ENCODE data around the gene CTDP1.

Gene CTDP1

GRCh38 chr18:79785831-79786230 is 106.2 kb downstream of the CTDP1 start:
- ChIA-PET CTCF (no interaction called here), POLR2A (no interaction called here)
- Histone ChIP-seq H3K27ac (ENCODE audit: extremely low read depth, low read depth, low read length) (no peak overlapping the region), H3K4me1 (ENCODE audit: control insufficient read depth, insufficient read depth, low read length) (no peaks in the 10 kb centered on the region), H3K9me3 (ENCODE audit: control insufficient read depth, insufficient read depth, low read depth, low read length) (no peaks in the 10 kb centered on the region), H3K4me3 (ENCODE audit: low read depth, low read length) (no peak overlapping the region), H3K36me3 (ENCODE audit: control insufficient read depth in 2 of 2, insufficient read depth in 1 of 2, low read length in 2 of 2) (no peaks in the 10 kb centered on the region)
- TF ChIP-seq ZNF626 (tag by site-specific recombination; IDR thresholded peaks at IDR 0.05) (no peak), BCL6B (tag by site-specific recombination; IDR thresholded peaks at IDR 0.05) (no peak), ZNF501 (tag by site-specific recombination; IDR thresholded peaks at IDR 0.05) (no peak), ZSCAN16 (tag by site-specific recombination; IDR thresholded peaks at IDR 0.05) (no peak), SCRT2 (tag by site-specific recombination; IDR thresholded peaks at IDR 0.05) (no peak), ZNF335 (tag by site-specific recombination; conservative IDR thresholded peaks at IDR 0.05) (no peak), OVOL3 (tag by site-specific recombination; IDR thresholded peaks at IDR 0.05) (no peak), ZNF221 (tag by site-specific recombination; IDR thresholded peaks at IDR 0.05; ENCODE audit: borderline replicate concordance) (no peak), ZNF26 (tag by site-specific recombination; IDR thresholded peaks at IDR 0.05) (no peak), ATF2 (tag by site-specific recombination; IDR thresholded peaks at IDR 0.05; ENCODE audit: low read depth) (no peak), ZNF184 (tag by site-specific recombination; IDR thresholded peaks at IDR 0.05) (no peak), KLF16 (tag by site-specific recombination; IDR thresholded peaks at IDR 0.05) (no peak), BCL11B (tag by site-specific recombination; IDR thresholded peaks at IDR 0.05; ENCODE audit: low read depth) (no peak)
- TF ChIP-seq, protein P1, sequence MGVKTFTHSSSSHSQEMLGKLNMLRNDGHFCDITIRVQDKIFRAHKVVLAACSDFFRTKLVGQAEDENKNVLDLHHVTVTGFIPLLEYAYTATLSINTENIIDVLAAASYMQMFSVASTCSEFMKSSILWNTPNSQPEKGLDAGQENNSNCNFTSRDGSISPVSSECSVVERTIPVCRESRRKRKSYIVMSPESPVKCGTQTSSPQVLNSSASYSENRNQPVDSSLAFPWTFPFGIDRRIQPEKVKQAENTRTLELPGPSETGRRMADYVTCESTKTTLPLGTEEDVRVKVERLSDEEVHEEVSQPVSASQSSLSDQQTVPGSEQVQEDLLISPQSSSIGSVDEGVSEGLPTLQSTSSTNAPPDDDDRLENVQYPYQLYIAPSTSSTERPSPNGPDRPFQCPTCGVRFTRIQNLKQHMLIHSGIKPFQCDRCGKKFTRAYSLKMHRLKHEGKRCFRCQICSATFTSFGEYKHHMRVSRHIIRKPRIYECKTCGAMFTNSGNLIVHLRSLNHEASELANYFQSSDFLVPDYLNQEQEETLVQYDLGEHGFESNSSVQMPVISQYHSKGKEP (tag by site-specific recombination; IDR thresholded peaks at IDR 0.05) = no peak
- TF ChIP-seq, protein P2, sequence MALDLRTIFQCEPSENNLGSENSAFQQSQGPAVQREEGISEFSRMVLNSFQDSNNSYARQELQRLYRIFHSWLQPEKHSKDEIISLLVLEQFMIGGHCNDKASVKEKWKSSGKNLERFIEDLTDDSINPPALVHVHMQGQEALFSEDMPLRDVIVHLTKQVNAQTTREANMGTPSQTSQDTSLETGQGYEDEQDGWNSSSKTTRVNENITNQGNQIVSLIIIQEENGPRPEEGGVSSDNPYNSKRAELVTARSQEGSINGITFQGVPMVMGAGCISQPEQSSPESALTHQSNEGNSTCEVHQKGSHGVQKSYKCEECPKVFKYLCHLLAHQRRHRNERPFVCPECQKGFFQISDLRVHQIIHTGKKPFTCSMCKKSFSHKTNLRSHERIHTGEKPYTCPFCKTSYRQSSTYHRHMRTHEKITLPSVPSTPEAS (tag by site-specific recombination; IDR thresholded peaks at IDR 0.05) = no peak
- TF ChIP-seq, protein P3, sequence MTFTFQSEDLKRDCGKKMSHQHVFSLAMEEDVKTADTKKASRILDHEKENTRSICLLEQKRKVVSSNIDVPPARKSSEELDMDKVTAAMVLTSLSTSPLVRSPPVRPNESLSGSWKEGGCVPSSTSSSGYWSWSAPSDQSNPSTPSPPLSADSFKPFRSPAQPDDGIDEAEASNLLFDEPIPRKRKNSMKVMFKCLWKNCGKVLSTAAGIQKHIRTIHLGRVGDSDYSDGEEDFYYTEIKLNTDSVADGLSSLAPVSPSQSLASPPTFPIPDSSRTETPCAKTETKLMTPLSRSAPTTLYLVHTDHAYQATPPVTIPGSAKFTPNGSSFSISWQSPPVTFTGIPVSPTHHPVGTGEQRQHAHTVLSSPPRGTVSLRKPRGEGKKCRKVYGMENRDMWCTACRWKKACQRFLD (tag by site-specific recombination; IDR thresholded peaks at IDR 0.05) = no peak

GRCh38 chr18:79786304-79786703 is 106.7 kb downstream of the CTDP1 start:
- TF ChIP-seq, protein P1 (tag by site-specific recombination; IDR thresholded peaks at IDR 0.05) = no peak
- no peak overlapping the region for H3K27ac ChIP-seq (ENCODE audit: extremely low read depth, low read depth, low read length)
- POLR2A ChIA-PET = no interaction called here
- no peaks in the 10 kb centered on the region for H3K4me1 ChIP-seq (ENCODE audit: control insufficient read depth, insufficient read depth, low read length)
- H3K4me3 ChIP-seq (ENCODE audit: low read depth, low read length) = no peak overlapping the region
- CTCF ChIA-PET = no interaction called here
- H3K36me3 ChIP-seq (ENCODE audit: control insufficient read depth in 2 of 2, insufficient read depth in 1 of 2, low read length in 2 of 2) = no peaks in the 10 kb centered on the region
- H3K9me3 ChIP-seq (ENCODE audit: control insufficient read depth, insufficient read depth, low read depth, low read length) = no peaks in the 10 kb centered on the region

Measured in HEK293 (cell line).